Chondrocyte (in vitro differentiated cells): Measurements from ENCODE around the gene CLCA2. TPM values are rescaled to one million over a fixed set of nuclear protein-coding genes. Genes with fewer than 3 reads are reported as not detected.
"Not testable (repeated sequence)": the region's sequence is repeated elsewhere in the genome, so short reads cannot be mapped to it uniquely, and the experiment has no call there.

ENCODE experiments used
- DNase-seq: peaks from one replicate; pipeline ENCODE4 v3.0.0; 2021; ENCODE audit warnings: mixed read lengths, low spot score
- H3K27ac Mint-ChIP-seq: one replicate; pipeline ENCODE4 v1.8.0; 2021; ENCODE audit warnings: mild to moderate bottlenecking, moderate library complexity, mixed read lengths; ENCODE audit not compliant: unreplicated experiment
- H3K27me3 Mint-ChIP-seq: 2 replicates; pipeline ENCODE4 v1.8.0; 2021; ENCODE audit warnings: low read depth, mixed read lengths
- H3K36me3 Mint-ChIP-seq: 2 replicates; pipeline ENCODE4 v1.8.0; 2021; ENCODE audit warnings: low read depth, mixed read lengths
- H3K4me1 Mint-ChIP-seq: 2 replicates; pipeline ENCODE4 v1.8.0; 2021; ENCODE audit warnings: low read depth, mild to moderate bottlenecking, mixed read lengths
- H3K4me3 Mint-ChIP-seq: one replicate; pipeline ENCODE4 v1.8.0; 2021; ENCODE audit warnings: mild to moderate bottlenecking, moderate library complexity, mixed read lengths; ENCODE audit not compliant: unreplicated experiment
- H3K9me3 Mint-ChIP-seq: 2 replicates; pipeline ENCODE4 v1.8.0; 2021; ENCODE audit warnings: low read depth, mixed read lengths
- CTCF ChIP-seq: fragments of 200-600 bp; sonication (generic); IDR thresholded peaks from 2 replicates; pipeline ENCODE4 v1.5.0; 2021; ENCODE audit warnings: antibody characterized with exemption, mild to moderate bottlenecking, moderate library complexity
- total RNA-seq: library from RNA; stranded (reverse); gene quantifications from 3 replicates; pipeline ENCODE4 v1.2.1, GENCODE V29; 2021

The CLCA2 gene
- total RNA-seq, 1 donor from 2014 or later, result not detected

DNA sequence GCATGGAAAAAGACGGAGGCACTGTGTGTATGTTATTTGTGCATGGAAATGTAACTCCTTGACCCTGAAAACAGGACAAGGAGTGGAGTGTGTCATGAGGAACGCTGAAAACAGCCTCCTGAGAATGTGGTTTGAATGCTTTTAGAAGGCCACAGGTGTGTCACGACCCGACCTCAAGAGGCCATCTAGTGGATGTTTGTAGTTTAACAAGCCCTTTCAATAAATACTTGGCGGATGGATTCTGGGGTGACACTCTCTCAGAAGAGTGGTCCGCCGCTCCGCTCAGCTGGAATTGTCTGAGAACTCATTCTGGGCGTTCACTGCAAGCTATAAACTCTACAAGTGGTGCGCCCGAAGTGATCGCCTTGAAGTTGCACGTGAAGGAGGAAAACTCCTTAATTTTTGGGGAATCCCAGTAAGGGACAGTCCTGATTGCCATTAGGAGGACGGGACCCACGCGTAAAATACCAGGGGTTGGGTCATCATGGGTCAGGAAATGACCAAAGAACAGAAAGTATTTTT lies 78.2 kb downstream of the CLCA2 start:
- peak overlapping the region; percentile 16 for H3K4me3 Mint-ChIP-seq
- peaks cover 18% of the 10 kb centered on the region for H3K4me1 Mint-ChIP-seq
- not testable (repeated sequence) for H3K27me3 Mint-ChIP-seq, H3K27ac Mint-ChIP-seq, H3K9me3 Mint-ChIP-seq, H3K36me3 Mint-ChIP-seq, DNase-seq
- peak; percentile 71 for TF ChIP-seq CTCF

DNA sequence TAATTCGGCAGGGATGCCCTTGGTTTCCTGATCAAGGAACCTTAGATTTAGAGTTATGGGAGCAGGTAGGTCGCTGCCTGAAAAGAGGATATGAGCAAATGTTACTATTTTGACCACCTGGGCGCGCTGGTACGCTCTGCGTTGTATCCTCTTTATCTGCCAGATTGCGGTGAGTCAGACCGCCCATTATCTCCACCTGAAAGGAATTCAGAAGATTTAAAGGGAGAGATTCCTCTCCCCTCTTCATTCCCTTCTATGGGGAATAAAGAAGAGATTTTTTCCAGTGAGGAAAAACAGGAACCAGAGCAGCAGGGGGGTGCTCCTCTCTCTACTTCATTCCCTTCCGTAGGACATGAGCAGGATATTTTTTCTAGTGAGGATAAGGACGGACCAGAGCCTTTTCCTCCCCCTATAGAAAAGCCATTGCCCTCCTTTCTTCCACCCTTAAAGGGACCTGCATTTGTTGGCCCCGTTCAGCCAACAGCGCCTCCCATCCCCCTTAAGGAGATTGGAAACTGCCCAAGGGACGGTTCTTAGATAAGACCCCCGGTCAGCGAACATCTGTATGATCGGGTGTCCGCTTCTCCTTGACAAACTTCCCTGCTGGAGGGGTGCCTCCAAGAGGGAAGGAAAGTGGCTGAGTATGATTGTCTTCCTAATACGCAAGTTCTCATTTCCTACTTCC lies 78.9 kb downstream of the CLCA2 start:
- Mint-ChIP-seq H3K4me1 (peaks cover 18% of the 10 kb centered on the region), H3K36me3 (no peaks in the 10 kb centered on the region), H3K27me3 (no peaks in the 10 kb centered on the region), H3K9me3 (no peaks in the 10 kb centered on the region), H3K27ac (no peak overlapping the region), H3K4me3 (no peak overlapping the region)
- TF ChIP-seq CTCF, result no peak
- DNase-seq, result no peak

GRCh38 chr1:86503406-86504136 lies 79.6 kb downstream of the CLCA2 start:
- Mint-ChIP-seq H3K36me3 (no peaks in the 10 kb centered on the region), H3K9me3 (no peaks in the 10 kb centered on the region), H3K4me3 (peak overlapping the region; percentile 66), H3K27ac (no peak overlapping the region), H3K4me1 (peaks cover 18% of the 10 kb centered on the region), H3K27me3 (no peaks in the 10 kb centered on the region)
- TF ChIP-seq CTCF, result no peak
- DNase-seq, result no peak

GRCh38 chr1:86504137-86504479 lies 80.1 kb downstream of the CLCA2 start:
- H3K9me3 Mint-ChIP-seq, result no peaks in the 10 kb centered on the region
- no peak overlapping the region for H3K4me3 Mint-ChIP-seq
- H3K27ac Mint-ChIP-seq, result no peak overlapping the region
- TF ChIP-seq CTCF, result no peak
- DNase-seq, result no peak
- H3K4me1 Mint-ChIP-seq, result peaks cover 18% of the 10 kb centered on the region
- no peaks in the 10 kb centered on the region for H3K36me3 Mint-ChIP-seq
- no peaks in the 10 kb centered on the region for H3K27me3 Mint-ChIP-seq

DNA sequence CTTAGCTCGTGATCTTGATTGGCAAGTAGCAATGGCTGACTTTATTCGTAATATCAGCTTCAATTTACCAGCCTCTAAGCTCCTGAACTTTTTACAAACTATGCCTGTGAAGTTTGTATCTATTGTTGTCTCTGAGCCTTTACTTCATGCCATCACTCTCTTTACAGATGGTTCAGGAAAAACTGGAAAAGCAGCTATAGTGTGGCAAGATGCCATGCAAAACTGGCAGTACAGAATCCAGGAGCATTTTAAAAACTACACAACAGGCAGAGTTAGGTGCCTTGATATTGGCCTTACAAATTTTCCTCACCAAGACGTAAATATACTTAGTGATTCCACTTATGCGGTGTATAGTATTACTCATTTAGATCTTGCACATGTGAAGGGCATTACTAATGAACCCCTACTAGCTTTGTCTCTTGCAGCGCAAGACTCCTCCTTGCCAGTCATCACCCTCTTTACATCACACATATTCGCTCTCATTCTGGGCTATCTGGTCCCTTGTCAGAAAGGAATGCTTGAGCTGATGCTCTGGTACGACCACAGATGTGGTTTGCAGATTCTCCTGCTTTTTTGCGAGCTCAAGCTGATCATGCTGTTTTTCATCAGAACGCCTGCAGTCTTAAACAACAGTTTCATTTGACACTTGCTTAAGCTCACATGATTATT lies 81.1 kb downstream of the CLCA2 start:
- Mint-ChIP-seq H3K9me3 (no peaks in the 10 kb centered on the region), H3K36me3 (no peaks in the 10 kb centered on the region), H3K27ac (no peak overlapping the region), H3K27me3 (no peaks in the 10 kb centered on the region), H3K4me3 (no peak overlapping the region), H3K4me1 (peaks cover 18% of the 10 kb centered on the region)
- no peak for DNase-seq
- TF ChIP-seq CTCF, result no peak
